Occipital lobe (tissue), 2 donors: ENCODE results near the gene CCL18. TPM values are rescaled to one million over a fixed set of nuclear protein-coding genes. Genes with fewer than 3 reads are reported as not detected.
"Not testable (repeated sequence)": the region's sequence is repeated elsewhere in the genome, so short reads cannot be mapped to it uniquely, and the experiment has no call there.

Experiments used
- DNase-seq: peaks from one replicate; lab custom pipeline; 2025; lab: John Stamatoyannopoulos, UW
- total RNA-seq: library from RNA; depleted of rRNA; stranded (reverse); fragments of >200 nt; gene quantifications from one replicate; pipeline ENCODE4 v1.2.3, GENCODE V29; 2014

CCL18 gene
- total RNA-seq, result not detected

GRCh38 chr17:36063786-36064541, at the start of gene CCL18:
Gene CCL18, plus strand, starts transcription at chr17:36064272. Its CDS starts 71 bp downstream, at chr17:36064343.
- no peak for DNase-seq

GRCh38 chr17:36014946-36015345, 49.1 kb upstream of the CCL18 start:
- no peak for DNase-seq

- not testable (repeated sequence) for DNase-seq
Observed at GRCh38 chr17:36015895-36016294, 48.2 kb upstream of the CCL18 start.

GRCh38 chr17:36016555-36016954, 47.5 kb upstream of the CCL18 start:
- DNase-seq, result no peak

GRCh38 chr17:36017799-36018198, 46.3 kb upstream of the CCL18 start, which contains the start of gene CCL23:
Gene CCL23, minus strand, starts transcription at chr17:36017972. Its CDS starts 75 bp downstream, at chr17:36017897.
- no peak for DNase-seq

GRCh38 chr17:36019423-36019822, 44.6 kb upstream of the CCL18 start:
- DNase-seq, result no peak

GRCh38 chr17:36024106-36024869, 39.8 kb upstream of the CCL18 start:
- DNase-seq, result no peak

GRCh38 chr17:36027761-36028160, 36.3 kb upstream of the CCL18 start:
- no peak for DNase-seq

GRCh38 chr17:36030956-36031355, 33.1 kb upstream of the CCL18 start:
- DNase-seq, result no peak

- DNase-seq, result no peak
Observed at GRCh38 chr17:36034127-36034526, 29.9 kb upstream of the CCL18 start.

GRCh38 chr17:36036235-36036634, 27.8 kb upstream of the CCL18 start:
- DNase-seq, result no peak

- DNase-seq, result no peak
Observed at GRCh38 chr17:36048066-36048465, 16.0 kb upstream of the CCL18 start.

- no peak for DNase-seq
Observed at GRCh38 chr17:36049643-36050042, 14.4 kb upstream of the CCL18 start.

GRCh38 chr17:36055171-36055570, 8.9 kb upstream of the CCL18 start:
- DNase-seq, result no peak

- DNase-seq, result no peak
Observed at GRCh38 chr17:36055921-36056520, 8.1 kb upstream of the CCL18 start.

- DNase-seq, result no peak
Observed at GRCh38 chr17:36057911-36058310, 6.2 kb upstream of the CCL18 start.

GRCh38 chr17:36059406-36059805, 4.7 kb upstream of the CCL18 start:
- DNase-seq, result no peak

- DNase-seq, result no peak
Observed at GRCh38 chr17:36060816-36061215, 3.3 kb upstream of the CCL18 start.

- DNase-seq, result no peak
Observed at GRCh38 chr17:36066365-36066985, 2.4 kb downstream of the CCL18 start.

GRCh38 chr17:36068524-36068923, 4.5 kb downstream of the CCL18 start:
- DNase-seq, result no peak

- no peak for DNase-seq
Observed at GRCh38 chr17:36069136-36069535, 5.1 kb downstream of the CCL18 start.

- no peak for DNase-seq
Observed at GRCh38 chr17:36070427-36070826, 6.4 kb downstream of the CCL18 start.
